Activated CD4-positive, CD25-positive, alpha-beta regulatory T cell treated with anti-CD3 and anti-CD28 coated beads, Interleukin-2, amount 50 U/mL, for 16 hours (primary cell): Measurements from ENCODE around the gene NANS.
"Not testable (repeated sequence)": the region's sequence is repeated elsewhere in the genome, so short reads cannot be mapped to it uniquely, and the experiment has no call there.

Experiments used
- DNase-seq: peaks from one replicate; pipeline ENCODE4 v3.0.0-alpha.2; 2020; ENCODE audit warnings: low read depth, low spot score

Gene NANS, protein sequence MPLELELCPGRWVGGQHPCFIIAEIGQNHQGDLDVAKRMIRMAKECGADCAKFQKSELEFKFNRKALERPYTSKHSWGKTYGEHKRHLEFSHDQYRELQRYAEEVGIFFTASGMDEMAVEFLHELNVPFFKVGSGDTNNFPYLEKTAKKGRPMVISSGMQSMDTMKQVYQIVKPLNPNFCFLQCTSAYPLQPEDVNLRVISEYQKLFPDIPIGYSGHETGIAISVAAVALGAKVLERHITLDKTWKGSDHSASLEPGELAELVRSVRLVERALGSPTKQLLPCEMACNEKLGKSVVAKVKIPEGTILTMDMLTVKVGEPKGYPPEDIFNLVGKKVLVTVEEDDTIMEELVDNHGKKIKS

DNA sequence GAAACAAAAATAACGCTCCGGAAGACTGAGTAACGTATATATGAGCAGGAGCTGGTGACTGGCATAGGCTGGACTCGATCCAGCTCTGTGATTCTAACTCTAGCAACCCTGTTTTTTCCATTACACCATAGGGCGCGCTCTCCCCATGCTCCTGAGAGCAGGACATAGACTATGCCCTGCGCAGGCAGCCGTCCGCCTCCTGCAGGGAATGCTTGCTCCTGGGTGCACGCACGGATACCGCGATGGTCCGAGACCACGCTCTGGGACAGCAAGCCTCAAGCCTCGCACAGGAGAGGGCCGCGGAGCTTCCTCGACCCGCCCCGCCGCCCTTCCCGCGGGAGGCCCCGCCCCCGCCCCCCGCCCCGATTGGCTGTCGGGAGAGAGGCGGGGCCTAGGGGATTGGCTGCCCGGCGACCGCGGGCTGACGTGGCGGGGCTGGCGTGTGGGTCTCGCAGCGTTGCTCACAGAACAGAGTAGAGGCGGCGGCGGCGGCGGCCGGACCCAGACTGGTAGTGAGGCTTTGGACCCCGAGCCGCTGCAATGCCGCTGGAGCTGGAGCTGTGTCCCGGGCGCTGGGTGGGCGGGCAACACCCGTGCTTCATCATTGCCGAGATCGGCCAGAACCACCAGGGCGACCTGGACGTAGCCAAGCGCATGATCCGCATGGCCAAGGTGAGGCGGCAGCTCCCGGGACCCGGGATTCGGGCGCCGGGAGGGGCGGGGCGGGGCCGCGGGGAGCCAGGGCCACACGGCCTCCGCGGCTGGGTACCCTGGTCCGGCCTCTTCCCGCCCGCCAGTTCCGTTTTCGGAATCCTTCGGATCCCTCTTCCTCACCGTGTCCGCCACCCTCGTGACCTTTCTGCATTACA lies at the start of gene NANS:
TSS of gene NANS (plus strand) at position 464 of the 869 bp plus-strand sequence. CDS start at position 541, 77 bp downstream.
- peak; percentile 79 for DNase-seq

DNA sequence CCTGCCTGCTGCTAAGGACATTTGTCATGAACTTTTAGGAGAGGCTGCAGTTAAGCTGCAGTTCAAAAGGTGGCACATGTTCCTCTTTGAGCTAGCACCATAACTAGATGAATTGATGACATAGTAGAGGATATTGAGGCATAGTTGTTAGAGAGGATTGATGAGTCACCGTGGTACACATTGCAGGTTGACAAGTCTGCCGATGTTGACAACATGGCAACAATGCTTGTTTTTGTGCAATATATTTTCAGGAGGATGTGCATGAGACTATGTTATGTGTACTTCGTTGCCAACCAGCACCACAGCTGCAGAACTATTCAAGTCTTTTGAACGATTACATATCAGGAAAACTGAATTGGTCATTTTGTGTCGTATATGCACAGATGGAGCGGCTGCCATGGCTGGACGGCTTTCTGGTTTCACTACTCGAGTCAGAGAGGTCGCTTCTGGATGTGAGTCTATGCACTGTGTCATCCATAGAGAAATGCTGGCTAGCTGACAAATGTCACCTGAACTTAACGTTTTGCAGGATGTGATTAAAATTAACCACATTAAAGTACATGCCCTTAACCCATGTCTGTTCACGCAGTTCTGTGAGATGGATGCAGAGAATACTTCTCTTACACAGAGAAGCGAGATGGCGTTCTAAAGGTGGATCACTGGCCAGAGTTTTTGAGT lies 49.1 kb upstream of the NANS start:
- DNase-seq = no peak

DNA sequence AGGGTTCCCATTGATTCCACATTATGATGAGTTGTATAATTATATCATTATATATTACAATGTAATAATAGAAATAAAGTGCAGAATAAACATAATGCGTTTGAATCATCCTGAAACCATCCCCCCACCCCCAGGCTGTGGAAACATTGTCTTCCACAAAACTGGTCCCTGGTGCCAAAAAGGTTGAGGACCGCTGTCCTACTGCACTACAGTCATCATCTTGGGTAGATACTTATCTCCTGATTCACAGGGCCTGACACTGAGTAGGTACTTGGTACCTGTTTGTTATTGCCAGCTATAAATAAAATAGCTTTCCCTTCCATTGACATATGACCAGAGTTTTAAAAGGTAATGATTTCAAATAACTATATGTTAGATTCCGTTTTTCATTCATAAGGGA lies 47.8 kb upstream of the NANS start:
- no peak for DNase-seq

DNA sequence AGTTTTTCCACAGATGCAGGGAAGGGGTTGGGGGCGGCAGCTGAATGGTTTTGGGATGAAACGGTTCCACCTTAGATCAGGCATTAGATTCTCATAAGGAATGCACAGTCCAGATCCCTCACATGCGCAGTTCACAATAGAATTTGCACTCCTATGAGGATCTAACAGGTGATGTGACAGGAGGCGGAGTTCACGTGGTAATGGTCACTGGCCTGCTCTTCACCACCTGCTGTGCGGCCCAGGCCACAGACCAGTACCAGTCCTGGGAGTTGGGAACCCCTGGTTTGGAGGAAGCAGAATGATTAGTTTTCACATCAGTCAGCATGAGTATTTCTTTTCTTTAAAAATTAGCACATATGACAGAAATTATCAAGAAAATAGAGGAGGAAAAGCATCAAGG lies 47.1 kb upstream of the NANS start:
- DNase-seq = no peak

DNA sequence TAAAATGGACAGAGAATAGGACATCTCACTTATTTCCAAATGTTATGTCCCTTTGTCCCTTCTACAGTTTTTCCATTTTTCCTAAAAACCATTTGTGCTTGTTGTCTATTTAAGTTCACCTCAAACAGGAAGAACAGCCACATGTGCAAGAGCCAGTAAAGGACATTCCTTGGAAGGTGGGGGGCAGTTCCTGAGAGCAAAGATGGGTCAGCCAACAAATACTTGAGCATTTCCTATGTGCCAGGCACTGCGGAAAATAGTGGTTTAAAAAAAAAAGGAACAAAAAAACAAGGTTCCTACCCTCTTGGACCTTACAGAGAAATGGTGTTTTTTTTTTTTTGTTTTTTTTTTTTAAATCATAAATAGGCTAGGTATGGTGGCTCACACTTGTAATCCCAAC lies 46.6 kb upstream of the NANS start:
- DNase-seq = no peak

DNA sequence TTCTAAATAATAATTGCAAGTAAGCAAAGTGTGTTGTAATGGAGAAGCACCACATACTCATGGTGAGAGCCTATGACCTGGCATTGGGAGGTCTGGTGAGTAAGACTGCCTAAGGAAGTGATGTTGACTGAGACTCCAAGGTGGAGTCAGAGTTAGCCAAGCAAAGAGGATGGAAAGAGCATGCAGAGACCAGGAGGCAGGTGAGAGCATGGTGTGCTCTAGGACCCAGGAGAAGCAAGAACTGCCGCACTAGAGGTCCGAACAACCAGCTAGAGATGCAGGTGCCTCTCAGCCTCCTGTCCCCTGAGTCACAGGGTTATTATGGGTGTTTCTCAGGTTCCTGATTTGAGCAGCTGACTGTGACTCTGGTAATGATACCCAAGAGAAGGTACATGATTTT lies 46.1 kb upstream of the NANS start:
- DNase-seq = no peak

DNA sequence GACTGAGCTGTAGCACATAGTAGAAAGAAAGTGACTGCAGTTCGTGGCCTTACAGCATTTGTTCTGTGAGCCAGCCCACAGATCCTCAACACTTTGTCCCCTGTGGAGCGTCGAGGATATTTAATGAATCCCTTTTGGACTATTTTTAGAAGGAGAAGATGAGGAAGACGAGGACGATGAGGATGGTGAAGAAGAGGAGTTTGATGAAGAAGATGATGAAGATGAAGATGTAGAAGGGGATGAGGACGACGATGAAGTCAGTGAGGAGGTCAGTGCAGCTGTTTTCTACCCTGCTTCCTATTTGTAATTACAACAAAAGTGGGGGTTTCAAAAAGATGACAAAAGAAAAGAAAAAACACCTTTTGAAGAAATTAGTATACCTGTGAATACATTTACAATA lies 45.4 kb upstream of the NANS start:
- DNase-seq = no peak

DNA sequence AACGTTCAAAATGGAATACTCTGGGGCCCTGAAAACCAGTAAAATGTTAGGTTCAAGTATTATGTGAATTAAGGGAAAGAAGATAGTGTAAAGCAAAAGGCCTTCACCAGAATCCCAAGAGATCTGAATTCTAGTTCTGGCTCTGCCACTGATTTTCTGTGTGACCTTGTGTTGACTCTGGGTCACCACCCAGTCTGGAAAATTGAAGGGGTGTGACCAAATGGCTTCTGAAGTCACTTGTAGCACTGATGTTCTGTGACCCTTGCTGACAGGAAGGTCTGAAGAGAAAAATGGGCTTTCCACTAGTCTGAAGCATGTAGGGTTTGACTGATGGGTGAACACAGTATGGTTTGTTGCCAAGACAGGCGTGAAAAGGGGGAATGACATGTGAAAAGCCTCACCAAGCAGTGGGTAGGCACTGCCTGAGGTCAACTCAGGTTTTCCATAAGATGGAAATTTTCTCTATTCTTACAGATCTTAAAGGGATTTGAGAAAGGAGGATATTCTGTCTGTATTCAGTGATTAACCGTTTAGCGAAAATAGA lies 40.3 kb upstream of the NANS start:
- DNase-seq = no peak

DNA sequence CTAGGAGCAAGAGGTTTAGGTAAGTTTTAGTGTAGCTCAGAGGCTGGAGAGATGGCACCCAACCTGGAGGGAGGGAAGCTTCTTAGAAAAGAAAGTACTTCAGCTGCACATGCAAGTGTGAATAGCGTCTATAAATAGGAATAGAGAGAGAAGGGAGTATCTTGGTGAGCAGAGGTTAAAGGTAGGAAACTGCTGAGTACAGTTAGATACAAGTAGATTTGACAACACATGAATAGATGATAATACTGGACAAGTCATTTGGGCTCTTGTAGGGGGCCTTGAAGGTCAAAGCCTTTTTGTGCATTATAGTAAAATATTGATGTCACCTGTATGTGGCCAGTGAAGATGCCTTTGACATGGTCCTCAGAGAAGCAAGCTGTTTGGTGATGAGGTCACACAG lies 39.2 kb upstream of the NANS start:
- DNase-seq = no peak

DNA sequence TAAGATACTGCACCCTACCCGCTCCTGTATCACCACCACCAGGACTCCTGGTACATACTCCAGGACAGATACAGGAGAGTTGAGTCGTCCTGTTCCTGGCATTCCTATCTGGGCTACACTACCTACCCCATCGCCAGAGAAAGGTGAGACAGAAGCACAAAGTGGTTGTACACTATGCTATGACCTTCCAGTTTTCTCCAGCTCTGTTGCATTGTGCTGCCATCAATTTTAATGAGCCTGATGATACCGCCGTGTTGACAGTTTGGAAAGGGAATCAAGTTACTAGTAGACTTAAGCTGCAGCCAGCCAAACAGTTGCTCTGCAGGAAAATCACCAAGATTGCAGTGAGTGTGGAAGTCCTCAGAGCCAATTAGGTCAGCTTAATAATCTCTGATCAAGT lies 38.2 kb upstream of the NANS start:
- DNase-seq = no peak

DNA sequence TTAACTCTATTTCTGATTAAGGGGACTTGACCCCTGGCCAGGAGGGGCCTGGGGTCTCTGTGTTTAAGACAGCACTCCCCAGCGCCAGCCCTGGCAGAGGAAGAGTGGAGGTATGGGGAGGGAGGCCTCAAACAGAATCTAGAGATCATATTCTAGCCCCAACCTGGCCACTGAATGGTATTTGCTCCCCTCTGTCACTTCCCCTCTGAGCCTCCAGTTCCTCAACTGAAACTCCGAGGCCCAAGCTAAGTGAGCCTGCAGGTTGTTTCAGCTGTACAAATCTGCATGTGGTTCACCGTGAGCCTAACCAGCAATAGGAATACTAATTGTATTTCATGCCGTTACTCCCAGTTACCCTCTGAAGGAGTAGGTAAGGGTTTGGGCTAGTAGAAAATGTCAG lies 37.4 kb upstream of the NANS start:
- DNase-seq = no peak

DNA sequence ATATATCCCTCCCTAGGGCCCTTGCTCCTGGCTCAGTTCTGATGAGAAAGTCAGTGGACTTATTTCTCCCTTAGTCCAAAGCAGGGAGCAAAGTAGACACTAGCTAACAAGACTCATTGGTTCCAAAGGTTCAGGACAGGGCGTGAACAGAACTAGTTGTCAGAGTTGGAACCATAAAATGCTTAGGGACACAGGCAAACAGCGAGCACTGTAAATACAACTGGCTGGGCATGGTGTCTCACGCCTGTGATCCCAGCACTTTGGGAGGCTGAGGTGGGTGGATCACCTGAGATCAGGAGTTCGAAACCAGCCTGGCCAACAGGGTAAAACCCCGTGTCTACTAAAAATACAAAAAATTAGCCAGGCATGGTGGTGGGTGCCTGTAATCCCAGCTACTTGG lies 36.7 kb upstream of the NANS start:
- DNase-seq = not testable (repeated sequence)

DNA sequence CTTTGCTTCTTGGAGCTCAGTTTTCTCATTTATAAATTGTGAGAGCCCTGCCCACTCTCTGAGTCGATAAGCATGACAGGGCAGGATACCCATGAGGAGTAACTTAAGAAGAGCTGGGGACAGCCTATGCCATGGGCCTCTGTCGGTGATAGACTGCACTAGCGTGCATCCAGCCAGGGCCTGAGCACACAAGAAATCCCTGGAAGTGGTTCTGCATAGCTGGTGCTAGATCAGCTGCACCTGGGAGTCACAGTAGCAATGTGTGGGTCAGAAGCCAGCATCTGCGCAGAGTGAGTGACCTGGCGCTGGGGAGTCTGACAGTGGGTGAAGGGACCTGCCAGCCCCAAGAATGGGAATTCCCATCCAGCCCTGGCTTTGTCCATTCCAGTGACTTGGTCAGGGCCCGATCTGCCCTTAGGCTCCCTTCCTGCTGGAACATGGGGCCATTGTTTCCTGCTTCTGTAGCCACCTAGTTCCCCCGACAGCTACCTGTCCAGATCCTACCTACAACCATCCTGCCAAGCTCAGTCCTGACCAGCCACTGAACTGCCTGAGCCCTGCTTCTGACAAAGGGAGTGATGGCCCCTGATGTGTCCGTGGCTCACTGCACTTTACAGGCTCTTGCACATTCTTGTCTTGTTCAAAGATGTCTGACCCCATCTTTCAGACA lies 35.9 kb upstream of the NANS start:
- DNase-seq = no peak

DNA sequence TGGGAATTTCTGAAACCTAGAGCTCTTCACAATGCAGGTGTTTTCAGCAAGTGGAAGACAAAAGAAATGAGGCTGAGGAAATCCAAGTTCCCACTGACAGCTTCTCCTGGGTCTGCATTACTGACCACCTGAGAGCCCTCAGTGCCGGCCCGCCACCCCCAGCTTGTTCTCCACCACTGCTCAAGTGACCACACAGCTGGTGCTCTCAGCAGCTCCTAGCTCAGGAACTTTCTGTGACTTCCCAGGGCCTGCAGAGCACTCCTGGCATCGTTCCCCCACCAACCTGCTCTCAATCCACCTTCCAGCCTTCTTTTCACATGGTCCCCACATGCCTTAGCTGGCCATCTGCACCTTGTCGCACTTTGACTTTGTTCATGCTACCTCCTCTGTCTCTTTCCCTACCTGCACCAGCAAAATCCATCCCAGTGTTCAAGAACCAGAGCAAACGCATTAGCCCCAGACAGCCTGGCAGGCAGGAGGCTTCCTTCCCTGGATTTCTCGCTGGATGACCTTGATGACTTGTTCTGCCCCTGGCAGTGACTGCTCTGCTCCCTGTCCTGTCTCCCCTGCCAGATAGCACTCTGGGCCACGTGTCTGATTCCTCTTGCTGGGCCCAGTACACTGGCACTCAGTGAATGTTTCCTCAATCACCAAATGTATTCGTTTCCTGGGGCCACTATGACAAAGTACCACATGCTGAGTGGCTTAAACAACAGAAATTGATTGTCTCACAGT lies 35.1 kb upstream of the NANS start:
- no peak for DNase-seq

DNA sequence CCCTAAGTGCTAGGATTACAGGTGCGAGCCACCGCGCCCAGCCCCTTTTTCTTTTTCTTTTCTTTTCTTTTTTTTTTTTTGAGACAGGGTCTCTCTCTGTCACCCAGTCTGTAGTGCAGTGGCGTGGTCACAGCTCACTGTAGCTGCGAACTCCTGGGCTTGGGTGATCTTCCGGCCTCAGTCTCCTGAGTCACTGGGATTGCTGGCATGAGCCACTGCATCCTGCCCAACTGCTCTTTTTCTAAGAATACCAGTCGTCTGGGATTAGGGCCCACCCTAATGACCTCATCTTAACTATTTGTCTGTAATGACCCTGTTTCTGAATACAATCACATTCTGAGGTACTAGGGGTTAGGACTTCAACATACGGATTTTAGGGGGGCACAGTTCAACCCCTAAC lies 34.1 kb upstream of the NANS start:
- no peak for DNase-seq

DNA sequence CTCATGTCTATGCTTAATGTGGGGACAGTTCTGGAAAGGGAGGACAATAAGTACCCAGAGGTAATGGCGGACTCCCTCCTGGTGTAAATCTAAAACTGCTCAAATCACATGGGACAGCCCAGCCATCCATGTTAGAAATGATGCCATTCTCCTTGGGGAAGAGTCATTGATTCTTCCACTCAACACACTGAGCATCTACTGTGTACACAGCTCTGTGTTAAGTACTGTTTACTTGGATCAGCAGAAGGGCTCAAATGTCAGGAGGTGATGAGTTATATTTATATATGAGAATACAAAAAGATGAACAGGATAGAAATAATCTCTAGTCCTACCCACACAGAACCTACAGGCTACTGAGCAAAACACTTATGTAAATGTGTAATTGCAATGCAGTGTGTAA lies 31.8 kb upstream of the NANS start:
- DNase-seq = no peak

DNA sequence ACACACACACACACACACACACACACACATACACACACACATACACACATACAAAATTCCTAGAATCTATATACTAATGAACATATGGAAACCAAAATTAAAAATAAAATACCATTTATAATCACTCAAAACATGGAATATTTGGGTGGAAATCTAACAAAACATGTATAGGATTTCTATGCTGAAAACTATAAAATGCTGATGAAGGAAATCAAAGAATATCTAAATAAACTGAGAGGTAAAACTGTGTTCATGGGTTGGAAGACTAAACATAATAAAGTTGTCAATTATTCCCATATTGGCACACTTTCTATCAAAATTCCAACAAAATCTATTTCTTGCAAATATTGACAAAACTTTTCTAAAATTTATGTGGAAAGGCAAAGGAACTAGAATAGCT lies 25.4 kb upstream of the NANS start:
- DNase-seq = no peak

DNA sequence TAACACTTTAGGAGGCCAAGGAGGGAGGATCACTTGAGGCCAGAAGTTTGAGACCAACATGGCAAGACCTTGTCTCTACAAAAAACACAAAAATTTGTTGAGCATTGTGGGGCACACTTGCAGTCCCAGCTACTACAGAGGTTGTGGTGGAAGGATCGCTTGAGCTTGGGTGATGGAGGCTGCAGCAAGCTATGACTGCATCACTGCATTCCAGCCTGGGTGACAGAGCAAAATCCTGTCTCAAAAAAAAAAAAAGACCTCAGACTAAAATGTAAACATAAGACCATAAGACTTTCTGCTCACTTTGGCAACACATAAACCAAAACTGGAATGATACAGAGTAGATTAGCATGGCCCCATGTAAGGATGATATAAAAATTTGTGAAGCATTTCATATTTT lies 24.6 kb upstream of the NANS start:
- no peak for DNase-seq

DNA sequence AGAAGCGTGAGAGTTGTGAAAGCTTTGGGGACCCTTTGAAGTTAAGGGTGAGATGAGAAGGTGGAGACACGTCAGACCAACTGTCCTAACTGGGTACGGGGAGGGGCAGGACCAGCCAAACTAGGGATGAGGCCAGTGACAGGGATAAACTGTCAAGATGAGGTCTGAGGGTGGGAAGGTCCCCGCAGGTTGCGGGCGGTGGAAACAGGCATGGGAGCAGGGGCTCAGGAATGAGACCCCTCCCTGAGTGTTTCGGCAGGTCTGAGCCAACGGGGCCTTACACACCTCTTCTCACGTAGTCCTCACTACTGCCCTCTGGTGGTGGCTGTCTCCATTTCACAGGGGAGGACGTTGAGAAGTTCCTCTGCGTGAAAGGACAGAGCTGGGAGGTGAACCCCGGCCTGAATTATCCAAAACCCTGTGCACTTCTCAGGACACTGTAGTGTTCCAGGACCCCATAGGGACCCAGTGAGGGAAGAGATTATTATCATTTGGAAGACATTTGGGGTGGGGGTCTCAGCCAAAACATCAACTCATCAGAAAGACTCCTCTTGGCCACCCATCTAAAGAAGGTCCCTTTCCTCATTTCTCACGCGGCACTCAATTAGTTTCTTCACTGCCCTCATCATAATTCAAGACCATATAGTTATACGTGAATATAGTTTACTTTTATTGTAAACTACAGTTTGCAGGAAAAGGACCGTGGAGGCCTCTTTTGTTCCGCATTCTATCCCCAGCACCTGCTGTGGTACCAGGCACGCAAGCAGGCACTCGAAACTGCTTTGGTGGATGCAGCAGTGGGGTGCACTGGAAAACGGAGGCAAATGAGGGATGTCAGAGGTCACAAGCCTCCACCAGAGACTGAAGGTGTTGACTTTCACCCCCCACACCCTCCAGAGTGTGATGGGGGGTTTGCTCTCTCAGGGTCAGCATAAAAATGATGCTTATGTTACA lies 21.7 kb upstream of the NANS start:
- peak; percentile 82 for DNase-seq

DNA sequence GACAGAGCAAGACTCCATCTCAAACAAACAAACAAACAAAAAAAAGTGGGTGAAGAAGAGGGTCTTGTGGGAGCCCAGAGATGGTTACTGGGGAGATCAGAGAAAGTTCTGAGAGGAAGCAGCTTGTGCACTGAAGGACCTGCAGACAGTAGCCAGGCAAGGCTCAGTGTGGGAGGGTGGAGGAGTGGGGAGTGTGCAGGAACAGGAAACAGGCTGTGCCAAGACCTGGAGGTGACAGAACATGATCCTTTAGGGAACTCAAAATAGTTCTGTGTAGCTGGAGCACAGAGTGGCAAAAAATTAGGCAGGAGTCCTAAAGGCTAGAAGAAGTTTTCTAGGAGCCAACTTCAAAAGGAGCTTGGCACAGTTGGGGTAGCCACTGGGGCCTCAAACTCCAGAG lies 19.2 kb upstream of the NANS start:
- DNase-seq = no peak
